ENCODE data around the gene KPRP.

DNA sequence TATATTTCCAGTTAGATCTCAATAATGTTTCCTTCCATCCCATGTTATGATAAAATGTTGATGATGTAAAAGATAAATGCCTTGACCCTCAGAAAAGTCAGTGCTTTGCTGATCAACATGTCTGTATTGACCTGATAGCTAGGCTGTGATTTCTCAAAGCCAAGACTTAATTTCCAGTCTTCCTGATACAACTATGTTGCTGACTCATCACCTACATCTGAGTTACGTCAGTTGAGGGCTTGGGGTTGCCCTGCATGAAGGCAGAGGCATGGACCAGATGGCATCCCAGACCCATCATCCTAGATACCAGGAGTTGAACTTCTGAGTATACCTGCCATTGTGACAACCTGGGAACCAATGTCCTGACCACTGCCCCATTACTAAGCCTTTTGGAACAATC lies 43.5 kb downstream of the KPRP start:
- no peak for TF ChIP-seq EZH2 (IDR thresholded peaks at IDR 0.05; ENCODE audit: insufficient read depth, low read length)
- TF ChIP-seq, protein P1, sequence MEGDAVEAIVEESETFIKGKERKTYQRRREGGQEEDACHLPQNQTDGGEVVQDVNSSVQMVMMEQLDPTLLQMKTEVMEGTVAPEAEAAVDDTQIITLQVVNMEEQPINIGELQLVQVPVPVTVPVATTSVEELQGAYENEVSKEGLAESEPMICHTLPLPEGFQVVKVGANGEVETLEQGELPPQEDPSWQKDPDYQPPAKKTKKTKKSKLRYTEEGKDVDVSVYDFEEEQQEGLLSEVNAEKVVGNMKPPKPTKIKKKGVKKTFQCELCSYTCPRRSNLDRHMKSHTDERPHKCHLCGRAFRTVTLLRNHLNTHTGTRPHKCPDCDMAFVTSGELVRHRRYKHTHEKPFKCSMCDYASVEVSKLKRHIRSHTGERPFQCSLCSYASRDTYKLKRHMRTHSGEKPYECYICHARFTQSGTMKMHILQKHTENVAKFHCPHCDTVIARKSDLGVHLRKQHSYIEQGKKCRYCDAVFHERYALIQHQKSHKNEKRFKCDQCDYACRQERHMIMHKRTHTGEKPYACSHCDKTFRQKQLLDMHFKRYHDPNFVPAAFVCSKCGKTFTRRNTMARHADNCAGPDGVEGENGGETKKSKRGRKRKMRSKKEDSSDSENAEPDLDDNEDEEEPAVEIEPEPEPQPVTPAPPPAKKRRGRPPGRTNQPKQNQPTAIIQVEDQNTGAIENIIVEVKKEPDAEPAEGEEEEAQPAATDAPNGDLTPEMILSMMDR (IDR thresholded peaks at IDR 0.05; ENCODE audit: insufficient read depth, low read depth, low read length) = no peak

All from astrocyte (in vitro differentiated cells and primary cell).